Lung (tissue), 12 donors: Measurements from ENCODE around the gene TMEM178B. TPM values are rescaled to one million over a fixed set of nuclear protein-coding genes. Genes with fewer than 3 reads are reported as not detected.

ENCODE experiments used
- ATAC-seq: fragments of 200-7000 bp; cut with Tn5 transposase; one replicate; pipeline ENCODE4 v1.9.1; 2020; ENCODE audit warnings: moderate number of reproducible peaks; ENCODE audit not compliant: insufficient read depth, low FRiP score
- DNase-seq, 3 donors: peaks; one replicate each; pipeline ENCODE4 v3.0.0-alpha.2; 2013 to 2017
- H3K27ac ChIP-seq, 2 donors: one replicate each; pipeline ENCODE4 v1.5.1; 2013; ENCODE audit warnings: mild to moderate bottlenecking in 2 of 2, moderate library complexity in 2 of 2, control low read depth in 1 of 2, inconsistent platforms in 1 of 2, low read depth in 1 of 2, low read length in 1 of 2
- H3K27me3 ChIP-seq, 3 donors: one replicate each; pipeline ENCODE4 v1.5.1; 2013; ENCODE audit warnings: low read length in 2 of 3; ENCODE audit not compliant: control insufficient read depth in 3 of 3, insufficient read depth in 3 of 3
- H3K36me3 ChIP-seq, 4 donors: one replicate each; pipeline ENCODE4 v1.5.1; 2013; ENCODE audit warnings: low read length in 4 of 4, mild to moderate bottlenecking in 1 of 4, moderate library complexity in 1 of 4; ENCODE audit not compliant: control insufficient read depth in 4 of 4, insufficient read depth in 4 of 4
- H3K4me1 ChIP-seq, 5 donors: one replicate each; pipeline ENCODE4 v1.5.1; 2013; ENCODE audit warnings: low read length in 5 of 5, mild to moderate bottlenecking in 2 of 5, moderate library complexity in 1 of 5; ENCODE audit not compliant: control insufficient read depth in 5 of 5, insufficient read depth in 5 of 5
- H3K4me3 ChIP-seq: one replicate; pipeline ENCODE4 v1.5.1; 2013; ENCODE audit warnings: mild to moderate bottlenecking, control low read depth, moderate library complexity
- H3K9ac ChIP-seq, 2 donors: one replicate each; pipeline ENCODE4 v1.5.1; 2013; ENCODE audit warnings: low read length in 2 of 2, control low read depth in 1 of 2; ENCODE audit not compliant: insufficient read depth in 1 of 2
- H3K9me3 ChIP-seq, 4 donors: one replicate each; pipeline ENCODE4 v1.5.1; 2013; ENCODE audit warnings: low read length in 3 of 4, mild to moderate bottlenecking in 1 of 4, moderate library complexity in 1 of 4; ENCODE audit not compliant: control insufficient read depth in 4 of 4, insufficient read depth in 3 of 4
- WGBS, 2 donors: extraction: QIAGEN DNeasy Blood & Tissue Kit; methylation state at CpG; one replicate each; pipeline ENCODE4 v1.1.7; 2013; 5-methylcytosine and 5-hydroxymethylcytosine counted together
- polyA plus RNA-seq, 2 donors: library from polyadenylated mRNA; stranded (reverse); fragments of 200-250 nt; gene quantifications; one replicate each; pipeline ENCODE4 v1.2.1, GENCODE V29; 2013
- total RNA-seq, 2 donors: library from RNA; depleted of rRNA in 1 of 2; stranded (reverse); fragments of >200 nt in 1 of 2; gene quantifications; one replicate each; pipeline ENCODE4 v1.2.1, GENCODE V29; 2014 to 2021
- TF ChIP-seq, protein P1 (sequence below): IDR thresholded peaks from 2 replicates; pipeline ENCODE4 v1.5.1; 2012; ENCODE audit warnings: mild to moderate bottlenecking; ENCODE audit errors: control extremely low read depth, extremely low read depth
- donor health status: control.
- donor health status: control.
- donor health status: Bipolar disorder and iron deficiency.
- donor health status: healthy.
- donor health status: DM: yes; HTN: yes; CAD: no.

The TMEM178B gene
- total and polyA plus RNA-seq, 4 donors, result 0.04 to 2.4 (median 0.48) TPM

DNA sequence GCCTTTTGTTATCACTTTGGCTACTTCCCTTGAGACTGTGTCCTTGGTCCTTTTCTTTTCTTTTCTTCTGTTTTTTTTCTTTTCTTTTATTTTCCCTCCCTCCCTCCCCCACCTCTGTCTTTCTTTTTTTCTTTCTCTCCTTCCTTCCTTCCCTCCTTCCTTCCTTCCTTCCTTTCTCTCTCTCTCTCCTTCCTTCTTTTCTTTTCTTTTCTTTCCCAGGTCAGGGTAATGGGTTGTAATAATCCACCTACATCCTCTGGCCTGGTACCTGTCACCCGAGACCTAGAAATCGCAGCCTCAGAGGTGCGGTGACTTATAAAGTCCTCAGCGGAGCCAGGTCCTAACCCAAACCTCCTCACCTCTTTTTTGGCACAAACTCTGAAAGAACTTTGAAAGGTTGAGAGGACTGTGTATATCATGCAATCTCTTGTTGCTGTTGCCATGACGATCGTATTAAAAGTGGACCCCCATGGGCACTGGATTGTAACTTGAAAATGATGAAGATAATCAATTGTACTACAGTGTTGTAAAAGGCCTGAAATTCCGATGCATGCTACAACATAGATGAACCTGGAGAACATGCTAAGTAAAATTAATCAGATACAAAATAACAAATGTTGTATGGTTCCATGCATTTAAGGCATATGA is 336.6 kb downstream of the TMEM178B start:
- Histone ChIP-seq H3K27ac (no peak overlapping the region), H3K9me3 (peaks cover 0 to 3% (median 0%) of the 10 kb centered on the region in 4 donors), H3K9ac (no peak overlapping the region), H3K4me3 (no peak overlapping the region), H3K27me3 (no peaks in the 10 kb centered on the region), H3K36me3 (no peaks in the 10 kb centered on the region), H3K4me1 (peaks cover 0 to 3% (median 0%) of the 10 kb centered on the region in 5 donors)
- TF ChIP-seq, protein P1, sequence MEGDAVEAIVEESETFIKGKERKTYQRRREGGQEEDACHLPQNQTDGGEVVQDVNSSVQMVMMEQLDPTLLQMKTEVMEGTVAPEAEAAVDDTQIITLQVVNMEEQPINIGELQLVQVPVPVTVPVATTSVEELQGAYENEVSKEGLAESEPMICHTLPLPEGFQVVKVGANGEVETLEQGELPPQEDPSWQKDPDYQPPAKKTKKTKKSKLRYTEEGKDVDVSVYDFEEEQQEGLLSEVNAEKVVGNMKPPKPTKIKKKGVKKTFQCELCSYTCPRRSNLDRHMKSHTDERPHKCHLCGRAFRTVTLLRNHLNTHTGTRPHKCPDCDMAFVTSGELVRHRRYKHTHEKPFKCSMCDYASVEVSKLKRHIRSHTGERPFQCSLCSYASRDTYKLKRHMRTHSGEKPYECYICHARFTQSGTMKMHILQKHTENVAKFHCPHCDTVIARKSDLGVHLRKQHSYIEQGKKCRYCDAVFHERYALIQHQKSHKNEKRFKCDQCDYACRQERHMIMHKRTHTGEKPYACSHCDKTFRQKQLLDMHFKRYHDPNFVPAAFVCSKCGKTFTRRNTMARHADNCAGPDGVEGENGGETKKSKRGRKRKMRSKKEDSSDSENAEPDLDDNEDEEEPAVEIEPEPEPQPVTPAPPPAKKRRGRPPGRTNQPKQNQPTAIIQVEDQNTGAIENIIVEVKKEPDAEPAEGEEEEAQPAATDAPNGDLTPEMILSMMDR, result no peak
- DNase-seq (no peak), ATAC-seq (no peak)
- WGBS, 2 donors, result 87 to 93% methylated on average over 7 of the region's 7 CpGs

GRCh38 chr7:141411133-141411532 is 337.3 kb downstream of the TMEM178B start:
- 89 to 92% methylated on average over 4 of the region's 4 CpGs for WGBS, 2 donors
- Histone ChIP-seq H3K4me3 (no peak overlapping the region), H3K27me3 (no peaks in the 10 kb centered on the region), H3K9ac (no peak overlapping the region), H3K4me1 (peaks cover 0 to under 1% (median 0%) of the 10 kb centered on the region in 5 donors), H3K27ac (no peak overlapping the region), H3K9me3 (peaks cover 0 to 3% (median 0%) of the 10 kb centered on the region in 4 donors), H3K36me3 (no peaks in the 10 kb centered on the region)
- DNase-seq (no peak), ATAC-seq (no peak)
- TF ChIP-seq, protein P1, result no peak

DNA sequence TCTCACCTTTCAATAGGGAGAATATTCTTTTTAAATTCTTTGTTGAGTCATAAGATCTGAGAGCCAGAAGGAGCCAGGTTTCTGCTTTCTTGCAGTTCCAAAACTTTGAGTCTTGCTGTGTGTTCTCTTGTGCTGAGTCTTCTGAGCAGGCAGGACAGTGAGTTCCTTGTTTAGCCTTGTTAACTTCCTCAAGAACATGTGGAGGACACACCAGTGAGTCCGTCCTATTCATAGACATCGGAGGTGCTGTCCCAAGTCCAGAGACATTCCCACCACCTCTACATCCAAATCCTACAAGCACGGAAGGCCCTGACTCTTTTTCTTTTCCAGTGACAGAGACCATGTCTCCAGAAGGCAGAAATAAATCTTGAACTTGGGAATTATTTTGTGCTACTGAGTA is 342.1 kb downstream of the TMEM178B start:
- Histone ChIP-seq H3K27ac (no peak overlapping the region), H3K9me3 (peaks cover 0 to 3% (median 0%) of the 10 kb centered on the region in 4 donors), H3K27me3 (no peaks in the 10 kb centered on the region), H3K4me1 (no peaks in the 10 kb centered on the region), H3K4me3 (no peak overlapping the region), H3K9ac (no peak overlapping the region), H3K36me3 (no peaks in the 10 kb centered on the region)
- TF ChIP-seq, protein P1, result no peak
- ATAC-seq, result no peak
- 81 to 87% methylated on average over 3 of the region's 3 CpGs for WGBS, 2 donors
- DNase-seq, result no peak
